ENCODE data around the gene LRRC7.

GRCh38 chr1:69932760-69933159, 365.0 kb downstream of the LRRC7 start:
- TF ChIP-seq POLR2AphosphoS5 (IDR thresholded peaks at IDR 0.05) (no peak), POLR2A (IDR thresholded peaks at IDR 0.05) (no peak), CTCF (IDR thresholded peaks at IDR 0.05) (no peak), EP300 (IDR thresholded peaks at IDR 0.05) (no peak)

All from gastroesophageal sphincter (tissue), 3 donors.